Parathyroid adenoma (tissue), 2 donors: ENCODE measurements around the gene DSN1.

Experiments used
- H2AFZ ChIP-seq: fragments of 300-600 bp; sonication (generic); one replicate; pipeline ENCODE4 v1.7.0; 2017; ENCODE audit warnings: antibody characterized with exemption, mild to moderate bottlenecking
- H3K27ac ChIP-seq: fragments of 300-600 bp; sonication (generic); one replicate; pipeline ENCODE4 v1.7.0; 2017
- H3K27me3 ChIP-seq: fragments of 300-600 bp; sonication (generic); one replicate; pipeline ENCODE4 v1.7.0; 2017; ENCODE audit warnings: low read length; ENCODE audit not compliant: control insufficient read depth, insufficient read depth
- H3K36me3 ChIP-seq: fragments of 300-600 bp; sonication (generic); one replicate; pipeline ENCODE4 v1.7.0; 2017; ENCODE audit warnings: low read length; ENCODE audit not compliant: control insufficient read depth, insufficient read depth
- H3K4me1 ChIP-seq: fragments of 300-600 bp; sonication (generic); one replicate; pipeline ENCODE4 v1.7.0; 2017; ENCODE audit warnings: control low read depth
- H3K4me2 ChIP-seq: fragments of 300-600 bp; sonication (generic); one replicate; pipeline ENCODE4 v1.7.0; 2017; ENCODE audit warnings: low read length
- H3K4me3 ChIP-seq: fragments of 300-600 bp; sonication (generic); one replicate; pipeline ENCODE4 v1.7.0; 2017; ENCODE audit warnings: low read depth, low read length
- H3K79me2 ChIP-seq: fragments of 300-600 bp; sonication (generic); one replicate; pipeline ENCODE4 v1.7.0; 2017; ENCODE audit warnings: control low read depth
- H3K9ac ChIP-seq: fragments of 300-600 bp; sonication (generic); one replicate; pipeline ENCODE4 v1.7.0; 2017; ENCODE audit warnings: mild to moderate bottlenecking
- H3K9me3 ChIP-seq: fragments of 300-600 bp; sonication (generic); one replicate; pipeline ENCODE4 v1.7.0; 2017; ENCODE audit warnings: low read length; ENCODE audit not compliant: control insufficient read depth
- CTCF ChIP-seq: fragments of 300-600 bp; sonication (generic); IDR thresholded peaks from one replicate; pipeline ENCODE4 v1.7.0; 2017; ENCODE audit warnings: antibody characterized with exemption, mild to moderate bottlenecking
- donor health status: primary hyperparathyroidism.

The DSN1 gene

GRCh38 chr20:36792422-36792821 is 18.9 kb upstream of the DSN1 start:
- Histone ChIP-seq H3K4me2 (no peak overlapping the region), H3K27me3 (no peaks in the 10 kb centered on the region), H3K4me1 (no peaks in the 10 kb centered on the region), H3K4me3 (no peak overlapping the region), H3K9ac (no peak overlapping the region), H3K27ac (no peak overlapping the region), H3K79me2 (no peaks in the 10 kb centered on the region), H3K9me3 (no peaks in the 10 kb centered on the region), H2AFZ (no peak overlapping the region), H3K36me3 (no peaks in the 10 kb centered on the region)
- TF ChIP-seq CTCF, result peak; percentile 22

DNA sequence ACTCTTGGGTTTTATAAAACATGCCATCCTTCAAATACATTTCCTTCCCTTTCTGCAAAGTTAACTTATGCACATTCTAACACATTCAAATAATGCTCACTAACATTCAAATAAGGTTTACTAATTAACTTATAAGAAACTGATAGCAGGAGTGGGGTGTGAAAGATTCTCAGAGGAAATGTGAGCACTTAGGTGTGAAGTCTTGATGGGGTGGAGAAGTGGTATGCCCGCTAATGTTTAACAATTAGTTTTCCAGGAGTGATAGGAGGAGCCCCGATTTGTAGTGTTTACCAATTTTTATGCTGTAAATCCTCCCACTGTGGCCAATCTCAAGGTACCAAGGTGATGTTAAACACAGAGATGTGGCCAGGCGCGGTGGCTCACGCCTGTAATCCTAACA is 18.3 kb upstream of the DSN1 start:
- no peak overlapping the region for H2AFZ ChIP-seq
- no peaks in the 10 kb centered on the region for H3K9me3 ChIP-seq
- H3K4me1 ChIP-seq, result no peaks in the 10 kb centered on the region
- H3K79me2 ChIP-seq, result no peaks in the 10 kb centered on the region
- H3K9ac ChIP-seq, result no peak overlapping the region
- no peaks in the 10 kb centered on the region for H3K27me3 ChIP-seq
- H3K27ac ChIP-seq, result no peak overlapping the region
- no peak overlapping the region for H3K4me3 ChIP-seq
- H3K36me3 ChIP-seq, result no peaks in the 10 kb centered on the region
- no peak for TF ChIP-seq CTCF
- H3K4me2 ChIP-seq, result no peak overlapping the region

DNA sequence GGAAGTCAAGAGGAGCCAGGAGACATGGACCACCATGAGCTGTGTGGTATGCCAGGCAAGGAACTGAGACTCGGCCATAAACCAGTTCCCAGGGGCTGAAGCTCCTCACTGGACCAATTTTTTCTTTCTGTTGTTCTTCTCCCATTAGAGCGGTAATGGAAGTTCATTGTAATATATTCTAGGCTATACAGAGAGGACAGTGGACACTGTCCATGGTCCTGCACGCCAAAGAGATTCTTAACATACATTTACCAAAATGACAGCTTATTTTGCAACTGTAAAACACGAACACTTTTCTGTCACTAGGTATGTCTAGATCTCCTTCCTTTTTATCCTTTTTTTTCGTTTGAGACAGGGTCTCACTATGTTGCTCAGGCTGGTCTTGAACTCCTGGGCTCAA is 13.1 kb upstream of the DSN1 start:
- H3K9ac ChIP-seq, result no peak overlapping the region
- no peaks in the 10 kb centered on the region for H3K4me1 ChIP-seq
- H3K4me2 ChIP-seq, result no peak overlapping the region
- no peak overlapping the region for H3K4me3 ChIP-seq
- no peaks in the 10 kb centered on the region for H3K36me3 ChIP-seq
- no peak overlapping the region for H2AFZ ChIP-seq
- H3K27me3 ChIP-seq, result no peaks in the 10 kb centered on the region
- no peaks in the 10 kb centered on the region for H3K79me2 ChIP-seq
- no peak overlapping the region for H3K27ac ChIP-seq
- no peaks in the 10 kb centered on the region for H3K9me3 ChIP-seq
- no peak for TF ChIP-seq CTCF

GRCh38 chr20:36786246-36786645 is 12.7 kb upstream of the DSN1 start:
- no peaks in the 10 kb centered on the region for H3K36me3 ChIP-seq
- no peak overlapping the region for H3K27ac ChIP-seq

More at GRCh38 chr20:36786246-36786645, 12.7 kb upstream of the DSN1 start:
- no peak overlapping the region for H2AFZ ChIP-seq
- no peaks in the 10 kb centered on the region for H3K9me3 ChIP-seq
- no peak for TF ChIP-seq CTCF
- no peak overlapping the region for H3K9ac ChIP-seq
- no peak overlapping the region for H3K4me2 ChIP-seq
- no peaks in the 10 kb centered on the region for H3K27me3 ChIP-seq
- no peak overlapping the region for H3K4me3 ChIP-seq
- no peaks in the 10 kb centered on the region for H3K79me2 ChIP-seq
- H3K4me1 ChIP-seq, result no peaks in the 10 kb centered on the region
